ENCODE measurements around the gene ENG. TPM values are rescaled to one million over a fixed set of nuclear protein-coding genes. Genes with fewer than 3 reads are reported as not detected.

Gene ENG
- total RNA-seq (2013) = 4.1 TPM
- polyA plus RNA-seq (10 to 100 TPM; 15.7 to 26.0 (median 17.9) TPM), polyA minus RNA-seq (6.9 and 9.9 TPM in 2 replicates), total RNA-seq (23.5 to 427 (median 52.1) reads per million in 11 experiments)

- H3K27me3 ChIP-seq (ENCODE audit: control insufficient read depth in 2 of 2, insufficient read depth in 2 of 2, low read length in 2 of 2) = no peaks in the 10 kb centered on the region
- Mint-ChIP-seq H3K27me3 (ENCODE audit: low read depth in 3 of 3) (peaks cover 1 to 5% (median 3%) of the 10 kb centered on the region in 3 donors), H3K4me3 (peak within 1 kb of the TSS; percentile 93 to 95), H3K4me1 (peaks cover 52% of the 10 kb centered on the region), H3K9me3 (peaks cover 11 to 14% (median 13%) of the 10 kb centered on the region in 7 donors), H3K27ac (peak within 1 kb of the TSS; percentile 69 to 95 (median 88)), H3K36me3 (peaks cover 20 to 26% of the 10 kb centered on the region in 2 donors)
- peak within 1 kb of the TSS; percentile 50 to 81 for H3K27ac ChIP-seq (ENCODE audit: low read depth in 1 of 2, low read length in 2 of 2)
- H2AFZ ChIP-seq (ENCODE audit: insufficient read depth, low read depth, low read length, poor library complexity, severe bottlenecking) = peak within 1 kb of the TSS; percentile 83
- peak; percentile 25 for TF ChIP-seq CTCF (IDR thresholded peaks at IDR 0.05)
- peak within 1 kb of the TSS; percentile 84 for H3K9ac ChIP-seq (ENCODE audit: insufficient read depth, low read length, poor library complexity, severe bottlenecking)
- peaks cover 43 to 49% of the 10 kb centered on the region in 2 donors for H3K4me1 ChIP-seq (ENCODE audit: control insufficient read depth in 1 of 2, insufficient read depth in 2 of 2, low read length in 2 of 2)
- no peaks in the 10 kb centered on the region for H3K79me2 ChIP-seq (ENCODE audit: insufficient read depth, low read length)
- peaks cover 6% of the 10 kb centered on the region for H4K20me1 ChIP-seq (ENCODE audit: insufficient read depth, low read length)
- peaks cover 8 to 13% of the 10 kb centered on the region in 2 donors for H3K9me3 ChIP-seq (replicated peaks in 1 of 2; ENCODE audit: control insufficient read depth in 1 of 2, insufficient read depth in 1 of 2, low read length in 2 of 2)
- intact Hi-C loops (cut with micrococcal nuclease) = no loop called here
- under 1% methylated on average over 34 of the region's 37 CpGs for WGBS (ENCODE audit: insufficient coverage)
- peak within 1 kb of the TSS; percentile 39 to 89 (median 50) for H3K4me3 ChIP-seq (replicated peaks in 1 of 3; ENCODE audit: low read depth in 2 of 3, low read length in 3 of 3)
- DNase-seq = peak; percentile 27 to 66 (median 56)
- H3K4me2 ChIP-seq (replicated peaks; ENCODE audit: extremely low read depth, low read length, poor library complexity, severe bottlenecking) = peak within 1 kb of the TSS; percentile 95
- H3K36me3 ChIP-seq (replicated peaks in 1 of 2; ENCODE audit: control insufficient read depth in 1 of 2, insufficient read depth in 2 of 2, low read length in 2 of 2) = peaks cover 0 to 14% of the 10 kb centered on the region in 2 donors
Observed at GRCh38 chr9:127854184-127854806, at the start of gene ENG. Gene ENG (minus strand): TSS chr9:127854658. CDS start chr9:127854355, 303 bp downstream.

GRCh38 chr9:127903557-127904475, 49.4 kb upstream of the ENG start:
- H3K36me3 ChIP-seq (replicated peaks in 1 of 2; ENCODE audit: control insufficient read depth in 1 of 2, insufficient read depth in 2 of 2, low read length in 2 of 2) = peaks cover 0 to 9% of the 10 kb centered on the region in 2 donors
- no peaks in the 10 kb centered on the region for H3K9me3 ChIP-seq (replicated peaks in 1 of 2; ENCODE audit: control insufficient read depth in 1 of 2, insufficient read depth in 1 of 2, low read length in 2 of 2)
- H3K4me1 ChIP-seq (ENCODE audit: control insufficient read depth in 1 of 2, insufficient read depth in 2 of 2, low read length in 2 of 2) = peaks cover 51 to 58% of the 10 kb centered on the region in 2 donors
- peaks cover 48% of the 10 kb centered on the region for H3K4me1 Mint-ChIP-seq
- peak overlapping the region; percentile 73 to 83 for H3K27ac ChIP-seq (ENCODE audit: low read depth in 1 of 2, low read length in 2 of 2)
- H4K20me1 ChIP-seq (ENCODE audit: insufficient read depth, low read length) = no peaks in the 10 kb centered on the region
- H3K27ac Mint-ChIP-seq = peak overlapping the region; percentile 67 to 97 (median 90)
- peak overlapping the region; percentile 88 for H2AFZ ChIP-seq (ENCODE audit: insufficient read depth, low read depth, low read length, poor library complexity, severe bottlenecking)
- peak overlapping the region; percentile 49 for H3K4me2 ChIP-seq (replicated peaks; ENCODE audit: extremely low read depth, low read length, poor library complexity, severe bottlenecking)
- whole genome bisulfite sequencing (ENCODE audit: insufficient coverage) = 11% methylated on average over 13 of the region's 17 CpGs
- H3K27me3 Mint-ChIP-seq (ENCODE audit: low read depth in 3 of 3) = peaks cover 0 to 1% (median 0%) of the 10 kb centered on the region in 3 donors
- TF ChIP-seq CTCF (IDR thresholded peaks at IDR 0.05) = no peak
- peak overlapping the region; percentile 62 to 65 for H3K4me3 Mint-ChIP-seq
- H3K36me3 Mint-ChIP-seq = peaks cover 0 to 4% of the 10 kb centered on the region in 2 donors
- no peaks in the 10 kb centered on the region for H3K9me3 Mint-ChIP-seq
- DNase-seq = peak in 1 of 3 donors; percentile 6
- no peaks in the 10 kb centered on the region for H3K79me2 ChIP-seq (ENCODE audit: insufficient read depth, low read length)
- H3K9ac ChIP-seq (ENCODE audit: insufficient read depth, low read length, poor library complexity, severe bottlenecking) = peak overlapping the region; percentile 53
- intact Hi-C loops (cut with micrococcal nuclease) = no loop called here
- peak overlapping the region in 1 of 3 experiments; percentile 49 for H3K4me3 ChIP-seq (replicated peaks in 1 of 3; ENCODE audit: low read depth in 2 of 3, low read length in 3 of 3)
- H3K27me3 ChIP-seq (ENCODE audit: control insufficient read depth in 2 of 2, insufficient read depth in 2 of 2, low read length in 2 of 2) = no peaks in the 10 kb centered on the region

Measured in CD14-positive monocyte (primary cell).